Measurements from ENCODE around the gene PTBP3.

DNA sequence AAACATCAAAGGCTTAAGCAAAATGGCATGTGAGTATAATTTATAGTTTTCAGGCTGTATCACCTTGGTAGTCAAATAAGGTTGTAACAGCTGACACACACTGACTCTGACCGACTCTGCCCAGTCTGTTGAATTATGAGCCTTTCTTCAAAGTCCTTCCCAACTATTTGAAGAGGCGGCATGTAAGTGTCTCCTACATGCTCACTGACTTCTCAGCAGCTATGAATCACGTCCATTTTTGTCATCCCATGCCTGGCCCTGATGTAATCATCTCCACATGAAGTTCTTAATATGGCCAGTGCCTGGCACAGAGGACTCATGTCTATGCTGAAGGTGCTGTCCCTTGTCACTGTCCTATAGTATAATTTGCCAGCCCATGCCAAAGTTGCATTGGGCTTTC is 5.1 kb upstream of the PTBP3 start:
- no peak for TF ChIP-seq BHLHE40 (IDR thresholded peaks at IDR 0.05; ENCODE audit: borderline replicate concordance)
- TF ChIP-seq NFRKB (IDR thresholded peaks at IDR 0.05) = no peak
- TF ChIP-seq FOXA1 (IDR thresholded peaks at IDR 0.05) = no peak

Data from HEK293T (cell line).